ENCODE data around the gene RPL21. TPM values are rescaled to one million over a fixed set of nuclear protein-coding genes. Genes with fewer than 3 reads are reported as not detected.
"Not testable (repeated sequence)": the region's sequence is repeated elsewhere in the genome, so short reads cannot be mapped to it uniquely, and the experiment has no call there.

The RPL21 gene
- polyA plus RNA-seq, 1 donor (not counting 4 experiments of a cell fraction or from before 2014, with no cell fraction given): 1,751 TPM

DNA sequence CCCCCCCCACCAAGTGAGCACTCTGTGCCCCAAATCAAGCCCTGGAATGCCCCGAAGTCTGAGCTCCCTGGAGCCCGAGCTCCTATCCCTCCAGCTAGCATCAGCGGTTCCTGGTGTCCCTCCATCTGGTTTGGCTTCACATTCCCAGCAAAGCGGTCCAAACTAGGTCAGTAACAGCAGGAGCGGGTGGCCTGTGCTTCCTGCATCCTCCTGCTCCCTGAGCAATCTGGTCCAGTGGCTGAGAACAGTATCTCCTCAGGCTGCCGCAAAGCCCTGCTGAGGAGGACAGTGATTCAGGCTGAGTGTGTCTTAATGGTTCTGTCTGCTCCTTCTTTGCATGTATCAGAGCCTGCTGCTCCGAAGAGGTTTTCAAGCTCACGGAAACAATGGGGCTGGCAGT is 45.1 kb downstream of the RPL21 start:
- Histone ChIP-seq H3K27me3 (ENCODE audit: control insufficient read depth, extremely low read depth, insufficient read depth, low read length) (peaks cover 4% of the 10 kb centered on the region), H4K20me1 (ENCODE audit: control insufficient read depth, extremely low read depth, insufficient read depth, low read length) (no peaks in the 10 kb centered on the region), H3K4me3 (ENCODE audit: control insufficient read depth in 2 of 3, extremely low read depth in 1 of 3, insufficient read depth in 2 of 3, low read depth in 1 of 3, low read length in 3 of 3) (no peak overlapping the region), H2AFZ (ENCODE audit: control insufficient read depth, low read length) (no peak overlapping the region), H3K4me1 (ENCODE audit: control insufficient read depth, extremely low read depth, insufficient read depth, low read length) (no peaks in the 10 kb centered on the region), H3K9me1 (ENCODE audit: control insufficient read depth, extremely low read depth, insufficient read depth, low read length) (no peaks in the 10 kb centered on the region), H3K9ac (ENCODE audit: control insufficient read depth, extremely low read depth, insufficient read depth, low read length) (no peak overlapping the region), H3K9me3 (ENCODE audit: control insufficient read depth, low read depth, low read length) (no peaks in the 10 kb centered on the region), H3K36me3 (ENCODE audit: control insufficient read depth in 2 of 2, extremely low read depth in 1 of 2, insufficient read depth in 2 of 2, low read length in 2 of 2) (no peaks in the 10 kb centered on the region), H3K27ac (ENCODE audit: control insufficient read depth, insufficient read depth, low read length) (no peak overlapping the region), H3K79me2 (ENCODE audit: control insufficient read depth, insufficient read depth, low read length) (no peaks in the 10 kb centered on the region), H3K4me2 (ENCODE audit: control insufficient read depth, extremely low read depth, insufficient read depth, low read depth, low read length) (no peak overlapping the region)
- dilution Hi-C loops (cut with MboI; ENCODE audit: extremely low pct_ligation_motif_present, low sequenced_read_pairs): no loop called here
- DNase-seq (ENCODE audit: low read depth, low spot score): no peak
- no peak for FAIRE-seq
- TF ChIP-seq EZH2 (IDR thresholded peaks at IDR 0.05; ENCODE audit: low read length): no peak
- TF ChIP-seq, protein P1, sequence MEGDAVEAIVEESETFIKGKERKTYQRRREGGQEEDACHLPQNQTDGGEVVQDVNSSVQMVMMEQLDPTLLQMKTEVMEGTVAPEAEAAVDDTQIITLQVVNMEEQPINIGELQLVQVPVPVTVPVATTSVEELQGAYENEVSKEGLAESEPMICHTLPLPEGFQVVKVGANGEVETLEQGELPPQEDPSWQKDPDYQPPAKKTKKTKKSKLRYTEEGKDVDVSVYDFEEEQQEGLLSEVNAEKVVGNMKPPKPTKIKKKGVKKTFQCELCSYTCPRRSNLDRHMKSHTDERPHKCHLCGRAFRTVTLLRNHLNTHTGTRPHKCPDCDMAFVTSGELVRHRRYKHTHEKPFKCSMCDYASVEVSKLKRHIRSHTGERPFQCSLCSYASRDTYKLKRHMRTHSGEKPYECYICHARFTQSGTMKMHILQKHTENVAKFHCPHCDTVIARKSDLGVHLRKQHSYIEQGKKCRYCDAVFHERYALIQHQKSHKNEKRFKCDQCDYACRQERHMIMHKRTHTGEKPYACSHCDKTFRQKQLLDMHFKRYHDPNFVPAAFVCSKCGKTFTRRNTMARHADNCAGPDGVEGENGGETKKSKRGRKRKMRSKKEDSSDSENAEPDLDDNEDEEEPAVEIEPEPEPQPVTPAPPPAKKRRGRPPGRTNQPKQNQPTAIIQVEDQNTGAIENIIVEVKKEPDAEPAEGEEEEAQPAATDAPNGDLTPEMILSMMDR (optimal IDR thresholded peaks at IDR 0.05 in 1 of 3, IDR thresholded peaks at IDR 0.05 in 1 of 3, conservative IDR thresholded peaks at IDR 0.05 in 1 of 3; ENCODE audit: extremely low read depth in 1 of 3, insufficient read depth in 2 of 3, low read length in 3 of 3): no peak

DNA sequence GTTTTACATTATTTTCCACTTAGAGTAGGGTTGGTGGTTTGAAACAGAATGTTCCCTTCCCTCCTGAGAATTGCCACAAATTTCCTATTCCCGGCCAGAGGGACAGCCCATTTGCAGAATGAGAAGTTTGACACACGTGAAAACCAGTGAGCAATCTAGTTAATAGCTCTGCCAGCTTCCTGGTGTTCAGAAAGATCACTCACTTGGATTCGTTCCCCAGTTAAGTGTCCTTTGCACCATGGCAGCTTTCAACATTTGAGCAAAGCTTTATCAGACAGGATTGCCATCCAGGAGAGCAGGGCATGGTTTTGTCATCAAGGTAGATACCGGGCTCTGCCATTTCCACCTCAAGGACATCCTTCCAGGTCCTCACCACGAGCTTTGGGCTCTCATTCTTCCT is 47.5 kb downstream of the RPL21 start:
- Histone ChIP-seq H3K79me2 (ENCODE audit: control insufficient read depth, insufficient read depth, low read length) (no peaks in the 10 kb centered on the region), H3K9ac (ENCODE audit: control insufficient read depth, extremely low read depth, insufficient read depth, low read length) (no peak overlapping the region), H3K4me2 (ENCODE audit: control insufficient read depth, extremely low read depth, insufficient read depth, low read depth, low read length) (no peak overlapping the region), H3K27ac (ENCODE audit: control insufficient read depth, insufficient read depth, low read length) (no peak overlapping the region), H2AFZ (ENCODE audit: control insufficient read depth, low read length) (no peak overlapping the region), H4K20me1 (ENCODE audit: control insufficient read depth, extremely low read depth, insufficient read depth, low read length) (no peaks in the 10 kb centered on the region), H3K36me3 (ENCODE audit: control insufficient read depth in 2 of 2, extremely low read depth in 1 of 2, insufficient read depth in 2 of 2, low read length in 2 of 2) (no peaks in the 10 kb centered on the region), H3K9me1 (ENCODE audit: control insufficient read depth, extremely low read depth, insufficient read depth, low read length) (no peaks in the 10 kb centered on the region), H3K27me3 (ENCODE audit: control insufficient read depth, extremely low read depth, insufficient read depth, low read length) (peaks cover 4% of the 10 kb centered on the region), H3K4me1 (ENCODE audit: control insufficient read depth, extremely low read depth, insufficient read depth, low read length) (no peaks in the 10 kb centered on the region), H3K4me3 (ENCODE audit: control insufficient read depth in 2 of 3, extremely low read depth in 1 of 3, insufficient read depth in 2 of 3, low read depth in 1 of 3, low read length in 3 of 3) (no peak overlapping the region), H3K9me3 (ENCODE audit: control insufficient read depth, low read depth, low read length) (no peaks in the 10 kb centered on the region)
- no peak for FAIRE-seq
- no peak for TF ChIP-seq EZH2 (IDR thresholded peaks at IDR 0.05; ENCODE audit: low read length)
- TF ChIP-seq, protein P1 (optimal IDR thresholded peaks at IDR 0.05 in 1 of 3, IDR thresholded peaks at IDR 0.05 in 1 of 3, conservative IDR thresholded peaks at IDR 0.05 in 1 of 3; ENCODE audit: extremely low read depth in 1 of 3, insufficient read depth in 2 of 3, low read length in 3 of 3): no peak
- dilution Hi-C loops (cut with MboI; ENCODE audit: extremely low pct_ligation_motif_present, low sequenced_read_pairs): no loop called here
- no peak for DNase-seq (ENCODE audit: low read depth, low spot score)

DNA sequence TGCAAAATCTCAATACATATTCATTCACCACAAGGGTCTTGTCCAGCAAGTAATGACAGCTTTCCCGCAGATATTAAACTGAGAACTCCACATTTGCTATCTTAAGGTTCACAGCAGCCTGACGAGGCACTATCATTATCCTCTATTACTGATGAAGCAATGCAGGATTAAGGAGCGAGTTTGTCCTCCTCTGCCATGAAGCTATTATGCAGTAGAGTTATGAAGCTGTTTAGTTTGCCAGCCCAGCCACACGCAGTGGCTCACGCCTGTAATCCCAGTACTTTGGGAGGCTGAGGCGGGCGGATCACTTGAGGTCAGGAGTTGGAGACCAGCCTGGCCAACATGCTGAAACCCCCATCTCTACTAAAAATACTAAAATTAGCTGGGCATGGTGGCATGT is 49.0 kb downstream of the RPL21 start:
- dilution Hi-C loops (cut with MboI; ENCODE audit: extremely low pct_ligation_motif_present, low sequenced_read_pairs); H4K20me1 ChIP-seq (ENCODE audit: control insufficient read depth, extremely low read depth, insufficient read depth, low read length); H3K4me3 ChIP-seq (ENCODE audit: control insufficient read depth in 2 of 3, extremely low read depth in 1 of 3, insufficient read depth in 2 of 3, low read depth in 1 of 3, low read length in 3 of 3); H3K27me3 ChIP-seq (ENCODE audit: control insufficient read depth, extremely low read depth, insufficient read depth, low read length); H3K9me1 ChIP-seq (ENCODE audit: control insufficient read depth, extremely low read depth, insufficient read depth, low read length); H3K4me1 ChIP-seq (ENCODE audit: control insufficient read depth, extremely low read depth, insufficient read depth, low read length); DNase-seq (ENCODE audit: low read depth, low spot score); H3K79me2 ChIP-seq (ENCODE audit: control insufficient read depth, insufficient read depth, low read length); FAIRE-seq; H3K27ac ChIP-seq (ENCODE audit: control insufficient read depth, insufficient read depth, low read length); H3K36me3 ChIP-seq (ENCODE audit: control insufficient read depth in 2 of 2, extremely low read depth in 1 of 2, insufficient read depth in 2 of 2, low read length in 2 of 2); H3K9ac ChIP-seq (ENCODE audit: control insufficient read depth, extremely low read depth, insufficient read depth, low read length); H2AFZ ChIP-seq (ENCODE audit: control insufficient read depth, low read length); H3K4me2 ChIP-seq (ENCODE audit: control insufficient read depth, extremely low read depth, insufficient read depth, low read depth, low read length); H3K9me3 ChIP-seq (ENCODE audit: control insufficient read depth, low read depth, low read length): not testable (repeated sequence)
